Neural crest cell (in vitro differentiated cells): ENCODE results near the gene ZNF629. TPM values are rescaled to one million over a fixed set of nuclear protein-coding genes. Genes with fewer than 3 reads are reported as not detected.

ENCODE experiments used
- DNase-seq: peaks from one replicate; pipeline ENCODE4 v3.0.0; 2021; ENCODE audit warnings: low read depth, mixed read lengths, low spot score
- H3K27ac Mint-ChIP-seq: one replicate; pipeline ENCODE4 v1.8.0; 2021; ENCODE audit warnings: mild to moderate bottlenecking, mixed read lengths; ENCODE audit not compliant: unreplicated experiment
- H3K27me3 Mint-ChIP-seq: 2 replicates; pipeline ENCODE4 v1.8.0; 2021; ENCODE audit warnings: low read depth, mild to moderate bottlenecking, mixed read lengths
- H3K36me3 Mint-ChIP-seq: 2 replicates; pipeline ENCODE4 v1.8.0; 2021; ENCODE audit warnings: low read depth, mild to moderate bottlenecking, mixed read lengths
- H3K4me1 Mint-ChIP-seq: 2 replicates; pipeline ENCODE4 v1.8.0; 2021; ENCODE audit warnings: mixed read lengths
- H3K4me3 Mint-ChIP-seq: one replicate; pipeline ENCODE4 v1.8.0; 2021; ENCODE audit warnings: mild to moderate bottlenecking, mixed read lengths
- H3K9me3 Mint-ChIP-seq: 2 replicates; pipeline ENCODE4 v1.8.0; 2021; ENCODE audit warnings: mixed read lengths
- total RNA-seq: library from RNA; stranded (reverse); gene quantifications from 2 replicates; pipeline ENCODE4 v1.2.1, GENCODE V29; 2021
- TF ChIP-seq, protein P1 (sequence below): fragments of 200-600 bp; sonication (generic); conservative IDR thresholded peaks from 2 replicates; pipeline ENCODE4 v1.5.0; 2021; ENCODE audit warnings: antibody characterized with exemption, mild to moderate bottlenecking

The ZNF629 gene
- total RNA-seq, 1 donor from 2014 or later = 41.0 TPM

DNA sequence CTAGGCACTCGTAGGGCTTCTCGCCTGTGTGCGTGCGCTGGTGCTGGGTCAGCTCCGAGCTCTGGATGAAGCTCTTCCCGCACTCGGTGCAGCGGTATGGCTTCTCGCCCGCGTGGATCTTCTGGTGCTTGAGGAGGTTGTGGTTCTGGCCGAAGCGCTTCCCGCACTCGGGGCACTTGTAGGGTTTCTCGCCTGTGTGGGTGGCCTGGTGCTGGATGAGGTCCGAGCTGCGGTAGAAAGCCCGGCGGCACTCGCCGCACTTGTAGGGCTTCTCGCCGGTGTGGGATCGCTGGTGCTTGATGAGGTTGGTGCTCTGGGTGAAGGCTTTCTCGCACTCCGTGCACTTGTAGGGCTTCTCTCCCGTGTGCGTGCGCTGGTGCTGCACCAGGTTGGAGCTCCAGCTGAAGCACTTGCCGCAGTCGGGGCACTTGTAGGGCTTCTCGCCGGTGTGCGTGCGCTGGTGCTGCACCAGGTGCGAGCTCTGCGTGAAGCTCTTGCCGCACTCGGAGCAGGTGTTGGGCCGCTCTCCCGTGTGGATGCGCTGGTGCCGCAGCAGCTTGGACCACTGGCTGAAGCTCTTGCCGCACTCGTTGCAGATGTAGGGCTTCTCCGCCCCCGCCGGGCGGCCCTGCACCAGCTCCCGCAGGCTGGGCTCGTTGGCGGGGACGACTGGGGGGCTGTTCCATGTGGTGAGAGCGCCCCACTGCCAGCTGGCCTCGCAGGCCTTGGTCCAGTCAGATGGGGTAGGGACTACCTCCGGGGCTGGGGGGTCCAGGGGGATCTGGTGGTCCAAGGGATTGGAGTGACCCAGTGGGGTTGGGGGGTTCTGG is 3.5 kb downstream of the ZNF629 start:
- Mint-ChIP-seq H3K4me3 (peak overlapping the region; percentile 49), H3K4me1 (peaks cover 22% of the 10 kb centered on the region), H3K9me3 (no peaks in the 10 kb centered on the region), H3K36me3 (peaks cover 7% of the 10 kb centered on the region), H3K27ac (no peak overlapping the region), H3K27me3 (peaks cover 6% of the 10 kb centered on the region)
- TF ChIP-seq, protein P1, sequence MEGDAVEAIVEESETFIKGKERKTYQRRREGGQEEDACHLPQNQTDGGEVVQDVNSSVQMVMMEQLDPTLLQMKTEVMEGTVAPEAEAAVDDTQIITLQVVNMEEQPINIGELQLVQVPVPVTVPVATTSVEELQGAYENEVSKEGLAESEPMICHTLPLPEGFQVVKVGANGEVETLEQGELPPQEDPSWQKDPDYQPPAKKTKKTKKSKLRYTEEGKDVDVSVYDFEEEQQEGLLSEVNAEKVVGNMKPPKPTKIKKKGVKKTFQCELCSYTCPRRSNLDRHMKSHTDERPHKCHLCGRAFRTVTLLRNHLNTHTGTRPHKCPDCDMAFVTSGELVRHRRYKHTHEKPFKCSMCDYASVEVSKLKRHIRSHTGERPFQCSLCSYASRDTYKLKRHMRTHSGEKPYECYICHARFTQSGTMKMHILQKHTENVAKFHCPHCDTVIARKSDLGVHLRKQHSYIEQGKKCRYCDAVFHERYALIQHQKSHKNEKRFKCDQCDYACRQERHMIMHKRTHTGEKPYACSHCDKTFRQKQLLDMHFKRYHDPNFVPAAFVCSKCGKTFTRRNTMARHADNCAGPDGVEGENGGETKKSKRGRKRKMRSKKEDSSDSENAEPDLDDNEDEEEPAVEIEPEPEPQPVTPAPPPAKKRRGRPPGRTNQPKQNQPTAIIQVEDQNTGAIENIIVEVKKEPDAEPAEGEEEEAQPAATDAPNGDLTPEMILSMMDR = no peak
- DNase-seq = no peak

DNA sequence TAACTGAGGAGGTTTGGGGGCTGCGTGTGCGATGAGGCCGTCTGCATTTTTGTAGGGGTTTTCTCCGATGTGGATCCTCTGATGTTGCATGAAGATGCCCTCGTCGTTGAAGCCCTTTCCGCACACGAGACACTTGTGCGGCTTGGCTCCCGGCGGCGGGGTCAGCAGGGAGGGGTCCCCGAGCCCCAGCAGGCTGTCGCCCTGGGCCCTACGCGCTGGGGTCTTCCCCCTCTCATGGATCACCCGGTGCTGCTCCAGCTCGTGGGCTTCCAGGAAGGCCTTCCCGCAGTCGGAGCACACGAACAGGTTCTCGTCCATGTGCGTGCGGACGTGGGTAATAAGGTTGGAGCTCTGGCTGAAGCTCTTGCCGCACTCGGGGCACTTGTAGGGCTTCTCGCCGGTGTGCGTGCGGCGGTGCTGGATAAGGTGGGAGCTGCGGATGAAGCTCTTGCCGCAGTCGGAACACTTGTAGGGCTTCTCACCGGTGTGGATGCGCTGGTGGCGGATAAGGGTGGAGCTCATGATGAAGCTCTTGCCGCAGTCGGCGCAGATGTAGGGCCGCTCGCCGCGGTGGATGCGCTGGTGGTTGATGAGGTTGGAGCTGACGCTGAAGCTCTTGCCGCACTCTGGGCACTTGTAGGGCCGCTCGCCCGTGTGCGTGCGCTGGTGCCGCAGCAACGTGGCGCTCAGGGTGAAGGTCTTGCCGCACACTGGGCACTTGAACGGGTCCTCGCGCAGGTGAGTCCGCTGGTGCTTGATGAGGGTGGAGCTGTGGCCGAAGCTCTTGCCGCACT is 4.3 kb downstream of the ZNF629 start:
- peaks cover 9% of the 10 kb centered on the region for H3K36me3 Mint-ChIP-seq
- peaks cover 20% of the 10 kb centered on the region for H3K4me1 Mint-ChIP-seq
- H3K27me3 Mint-ChIP-seq = peaks cover 8% of the 10 kb centered on the region
- TF ChIP-seq, protein P1 = no peak
- no peaks in the 10 kb centered on the region for H3K9me3 Mint-ChIP-seq
- H3K4me3 Mint-ChIP-seq = peak overlapping the region; percentile 44
- DNase-seq = no peak
- no peak overlapping the region for H3K27ac Mint-ChIP-seq

DNA sequence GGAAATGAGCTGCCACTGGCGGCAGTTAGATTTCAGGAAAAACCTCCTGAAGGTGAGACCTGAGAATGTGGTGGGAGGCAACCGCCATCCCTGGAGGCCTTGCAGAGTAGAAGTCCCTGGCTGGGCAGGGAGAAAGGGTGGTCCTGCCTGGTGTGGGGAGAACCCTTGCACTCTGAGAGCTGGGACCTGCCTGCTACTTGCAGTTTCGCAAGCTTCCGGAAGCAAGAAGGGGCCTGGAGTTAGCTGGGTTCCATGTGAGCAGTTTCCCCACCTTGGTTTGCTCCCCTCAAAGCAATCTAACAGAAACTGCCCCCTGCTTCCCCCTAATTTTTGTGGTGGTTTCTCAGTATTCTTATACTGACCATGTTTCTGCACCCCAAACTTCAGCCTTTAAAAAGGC is 6.5 kb downstream of the ZNF629 start:
- Mint-ChIP-seq H3K36me3 (peaks cover 9% of the 10 kb centered on the region), H3K27me3 (peaks cover 13% of the 10 kb centered on the region), H3K4me3 (peak overlapping the region; percentile 85), H3K4me1 (peaks cover 18% of the 10 kb centered on the region), H3K9me3 (no peaks in the 10 kb centered on the region), H3K27ac (no peak overlapping the region)
- TF ChIP-seq, protein P1 = no peak
- no peak for DNase-seq

DNA sequence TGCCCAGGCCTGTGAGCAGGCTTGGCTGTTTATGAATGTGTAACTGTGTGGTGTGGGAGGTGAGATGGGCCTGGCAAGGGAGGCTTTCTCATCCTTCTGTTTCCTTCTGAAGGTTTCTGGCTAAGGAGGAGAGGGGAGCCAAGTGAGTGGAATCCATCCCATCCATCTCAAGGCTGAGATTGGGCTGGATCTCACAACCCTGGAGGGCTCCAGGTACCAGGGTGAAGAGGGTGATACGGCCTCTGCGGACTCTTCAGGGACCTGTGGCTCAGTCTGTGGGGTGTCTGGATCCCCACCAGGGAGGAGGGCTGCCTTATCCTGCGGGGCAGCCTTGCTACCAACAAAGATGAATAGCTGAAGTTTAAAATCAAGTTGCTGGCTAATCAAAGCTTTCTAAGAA is 7.0 kb downstream of the ZNF629 start:
- peaks cover 9% of the 10 kb centered on the region for H3K36me3 Mint-ChIP-seq
- peak overlapping the region; percentile 85 for H3K4me3 Mint-ChIP-seq
- peaks cover 16% of the 10 kb centered on the region for H3K27me3 Mint-ChIP-seq
- H3K9me3 Mint-ChIP-seq = no peaks in the 10 kb centered on the region
- H3K4me1 Mint-ChIP-seq = peaks cover 23% of the 10 kb centered on the region
- peak overlapping the region; percentile 50 for H3K27ac Mint-ChIP-seq
- TF ChIP-seq, protein P1 = no peak
- no peak for DNase-seq

DNA sequence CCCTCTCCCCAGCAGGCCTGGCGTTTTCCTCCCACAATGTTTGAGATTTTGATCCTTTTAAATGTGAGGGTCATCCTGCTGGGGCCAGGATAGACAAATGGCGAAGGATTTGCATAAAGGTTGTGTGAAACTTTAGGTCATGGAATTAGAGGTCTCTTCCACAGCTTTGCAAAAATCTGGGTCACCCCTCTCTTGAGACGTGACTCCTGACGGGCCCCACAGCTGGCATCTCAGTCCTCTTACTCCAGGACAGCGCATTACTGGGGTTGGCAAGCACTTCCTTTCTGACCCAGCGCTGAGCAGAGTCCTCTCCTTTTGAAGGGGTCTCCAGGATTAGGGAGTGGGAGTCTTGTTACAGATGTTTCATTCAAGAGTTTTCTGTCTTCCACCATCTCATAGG is 7.4 kb downstream of the ZNF629 start:
- H3K9me3 Mint-ChIP-seq = no peaks in the 10 kb centered on the region
- TF ChIP-seq, protein P1 = no peak
- H3K27me3 Mint-ChIP-seq = peaks cover 16% of the 10 kb centered on the region
- no peak for DNase-seq
- H3K27ac Mint-ChIP-seq = peak overlapping the region; percentile 50
- peak overlapping the region; percentile 85 for H3K4me3 Mint-ChIP-seq
- H3K36me3 Mint-ChIP-seq = peaks cover 9% of the 10 kb centered on the region
- peaks cover 27% of the 10 kb centered on the region for H3K4me1 Mint-ChIP-seq
